GM15510 (cell line): ENCODE results near the gene PPP2R5B.

Source experiments
- POLR2A ChIP-seq: IDR thresholded peaks from 3 replicates; pipeline ENCODE4 v1.6.1; 2011; ENCODE audit warnings: borderline replicate concordance; ENCODE audit not compliant: insufficient read length; ENCODE audit errors: extremely low read depth

PPP2R5B gene

GRCh38 chr11:64951529-64951928 is 27.0 kb downstream of the PPP2R5B start:
- no peak for TF ChIP-seq POLR2A

DNA sequence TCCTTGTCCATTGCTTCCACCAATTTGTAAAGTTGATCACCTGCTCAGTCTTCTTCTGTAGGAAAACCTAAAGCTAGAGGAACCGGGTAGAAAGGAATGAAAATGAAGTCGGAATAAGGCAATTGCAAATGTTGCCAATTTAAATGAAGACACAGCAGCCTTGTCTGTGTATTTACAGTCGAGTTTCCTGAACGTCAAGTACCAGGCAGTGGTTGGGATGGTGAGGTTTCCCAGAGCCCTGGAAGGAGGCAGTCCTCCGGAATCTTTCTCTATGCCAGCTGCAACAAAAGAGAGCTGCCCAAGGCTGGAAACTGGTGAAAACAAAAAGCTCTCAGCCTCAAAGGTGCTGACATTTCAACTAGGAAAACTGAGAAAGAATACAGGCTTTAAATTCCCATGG is 29.7 kb downstream of the PPP2R5B start:
- TF ChIP-seq POLR2A, result no peak

DNA sequence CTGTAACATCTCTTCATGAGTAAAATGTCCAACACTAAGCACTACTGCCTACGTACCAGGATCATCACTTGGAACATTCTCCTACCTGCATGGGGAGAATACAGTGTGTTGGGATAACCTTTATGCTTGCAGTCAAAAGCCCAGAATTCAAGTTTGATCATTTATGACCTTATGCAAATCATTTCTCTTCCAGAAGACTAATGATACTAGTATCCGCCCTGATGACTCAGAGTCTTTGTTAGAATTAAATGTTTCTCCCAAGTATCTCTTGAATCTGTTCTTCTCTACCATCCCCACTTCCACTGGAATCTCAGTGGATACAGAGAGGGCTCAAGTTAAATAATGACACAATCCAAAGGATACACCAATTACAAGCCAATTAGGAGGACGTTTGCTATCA is 35.0 kb downstream of the PPP2R5B start:
- no peak for TF ChIP-seq POLR2A

- no peak for TF ChIP-seq POLR2A
These were observed 36.2 kb downstream of the PPP2R5B start for GRCh38 chr11:64960719-64961118.

GRCh38 chr11:64963072-64963631 is 38.7 kb downstream of the PPP2R5B start:
- no peak for TF ChIP-seq POLR2A

DNA sequence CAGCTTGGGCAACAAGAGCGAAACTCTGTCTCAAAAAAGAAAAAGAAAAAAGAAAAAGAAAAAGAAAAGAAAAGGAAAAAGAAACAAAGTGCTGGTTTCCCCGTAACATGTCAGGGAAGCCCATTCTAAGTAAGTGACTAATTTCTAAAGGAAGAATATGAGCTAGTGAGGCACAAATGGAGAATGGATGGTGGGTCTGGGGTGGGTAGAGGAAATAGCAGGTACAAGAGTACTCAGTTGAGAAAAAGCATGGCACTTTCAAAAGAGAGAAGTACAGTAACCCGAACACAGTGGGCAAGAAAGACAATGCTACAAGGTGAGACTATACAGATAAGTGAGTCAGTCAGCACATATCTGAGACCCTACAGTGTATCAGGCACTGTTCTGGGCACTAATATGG is 42.9 kb downstream of the PPP2R5B start:
- no peak for TF ChIP-seq POLR2A

- TF ChIP-seq POLR2A, result no peak
These were observed 44.7 kb downstream of the PPP2R5B start for GRCh38 chr11:64969209-64969608.

- TF ChIP-seq POLR2A, result no peak
These were observed 46.3 kb downstream of the PPP2R5B start for GRCh38 chr11:64970731-64971151.

- no peak for TF ChIP-seq POLR2A
These were observed 47.1 kb downstream of the PPP2R5B start, which contains the start of gene MAJIN for GRCh38 chr11:64971421-64972233. TSS of gene MAJIN (minus strand) at chr11:64972108. CDS start at chr11:64959405, 12,703 bp downstream.

DNA sequence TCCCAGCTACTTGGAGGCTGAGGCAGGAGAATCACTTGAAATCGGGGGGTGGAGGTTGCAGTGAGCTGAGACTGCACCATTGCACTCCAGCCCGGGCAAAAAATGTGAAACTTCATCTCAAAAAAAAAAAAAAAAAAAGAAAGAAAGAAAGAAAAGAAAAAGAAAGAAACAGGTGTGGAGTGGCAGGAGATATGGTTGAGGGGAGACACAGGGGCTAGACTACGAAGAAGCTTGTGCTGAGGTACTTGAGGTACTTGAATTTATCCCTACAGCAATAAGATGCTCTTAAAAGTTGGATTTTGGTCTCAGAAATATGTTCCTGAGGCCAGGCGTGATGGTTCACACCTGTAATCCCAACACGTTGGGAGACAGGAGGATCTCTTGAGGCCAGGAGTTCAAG is 49.6 kb downstream of the PPP2R5B start:
- no peak for TF ChIP-seq POLR2A

DNA sequence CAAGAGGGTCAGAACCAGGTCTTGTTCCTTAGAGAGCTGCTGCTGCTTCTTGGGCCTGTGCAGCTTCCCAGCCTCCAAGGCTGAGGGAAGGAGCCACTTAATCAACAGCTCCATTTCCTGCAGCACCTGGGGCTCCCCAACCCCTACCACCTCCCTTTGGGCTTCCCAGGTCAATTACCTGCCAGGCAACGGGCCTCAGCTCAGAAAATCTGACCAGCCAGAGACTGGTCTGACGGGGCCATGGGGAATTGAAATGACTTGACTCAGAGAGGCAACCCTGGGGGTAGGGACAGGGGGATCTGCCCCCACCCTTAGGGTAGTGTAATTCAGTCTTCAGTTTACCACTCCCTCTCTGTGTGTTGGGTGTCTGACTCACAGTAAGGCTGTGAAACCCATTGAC is 52.2 kb downstream of the PPP2R5B start:
- TF ChIP-seq POLR2A, result no peak
